ENCODE results near the gene LEF1.
"Not testable (repeated sequence)": the region's sequence is repeated elsewhere in the genome, so short reads cannot be mapped to it uniquely, and the experiment has no call there.

Gene LEF1

DNA sequence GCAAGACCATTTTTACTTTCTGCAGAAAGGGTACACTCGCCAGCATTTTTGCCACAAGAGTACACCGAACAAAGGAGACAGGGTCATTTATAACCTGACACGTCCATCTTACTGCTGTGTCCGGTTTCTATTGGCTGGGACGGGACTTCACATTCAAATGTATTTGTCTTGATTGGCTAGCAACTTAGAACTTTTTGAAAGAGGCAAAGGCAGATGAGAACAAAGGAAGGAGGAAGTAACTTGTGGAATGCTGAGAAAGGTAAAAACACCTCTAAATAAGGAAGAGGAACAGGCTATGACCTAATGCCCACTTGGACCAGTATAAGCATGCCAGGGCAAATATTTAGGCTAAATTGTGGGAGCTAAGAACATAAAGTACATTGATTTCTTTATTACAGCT, 156.3 kb downstream of the LEF1 start:
- not testable (repeated sequence) for H3K4me1 ChIP-seq (ENCODE audit: control insufficient read depth, insufficient read depth, low read length); H3K4me3 ChIP-seq (ENCODE audit: low read depth, low read length); H3K9ac ChIP-seq (ENCODE audit: low read depth, low read length); H3K27me3 ChIP-seq (ENCODE audit: control insufficient read depth, insufficient read depth, low read length); H3K9me3 ChIP-seq (ENCODE audit: control insufficient read depth, insufficient read depth, low read length); H3K27ac ChIP-seq (ENCODE audit: low read depth, low read length)
- peaks cover 58% of the 10 kb centered on the region for H3K36me3 ChIP-seq (ENCODE audit: control insufficient read depth, insufficient read depth, low read length)

DNA sequence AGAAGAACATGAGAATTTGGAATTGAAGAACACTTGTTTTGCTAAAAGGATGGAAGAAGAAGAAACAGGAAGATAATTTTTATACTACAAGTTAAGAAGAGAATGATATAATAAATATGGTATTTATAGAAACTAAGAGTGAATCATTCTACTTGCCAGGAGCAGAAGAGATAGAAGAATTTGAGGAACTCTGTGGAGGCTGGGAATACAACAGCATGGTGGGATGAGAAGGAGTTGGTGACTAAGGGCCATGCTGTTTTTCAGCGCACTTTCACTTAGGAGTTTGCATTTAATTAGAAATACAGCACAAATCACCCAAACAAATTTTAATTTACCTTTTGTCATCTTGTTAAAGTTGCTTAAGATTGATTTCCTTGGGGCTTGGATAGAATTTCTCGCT, 158.6 kb downstream of the LEF1 start:
- no peak overlapping the region for H3K27ac ChIP-seq (ENCODE audit: low read depth, low read length)
- H3K4me3 ChIP-seq (ENCODE audit: low read depth, low read length): no peak overlapping the region
- H3K9ac ChIP-seq (ENCODE audit: low read depth, low read length): no peak overlapping the region
- no peaks in the 10 kb centered on the region for H3K9me3 ChIP-seq (ENCODE audit: control insufficient read depth, insufficient read depth, low read length)
- no peaks in the 10 kb centered on the region for H3K4me1 ChIP-seq (ENCODE audit: control insufficient read depth, insufficient read depth, low read length)
- peaks cover 36% of the 10 kb centered on the region for H3K36me3 ChIP-seq (ENCODE audit: control insufficient read depth, insufficient read depth, low read length)
- H3K27me3 ChIP-seq (ENCODE audit: control insufficient read depth, insufficient read depth, low read length): no peaks in the 10 kb centered on the region

GRCh38 chr4:108008721-108009120, 160.0 kb downstream of the LEF1 start:
- no peaks in the 10 kb centered on the region for H3K27me3 ChIP-seq (ENCODE audit: control insufficient read depth, insufficient read depth, low read length)
- 0 out of 2 replicates have a peak, but pooled peaks cover 6% of the 10 kb centered on the region for H3K4me1 ChIP-seq (ENCODE audit: control insufficient read depth, insufficient read depth, low read length)
- peaks cover 21% of the 10 kb centered on the region for H3K36me3 ChIP-seq (ENCODE audit: control insufficient read depth, insufficient read depth, low read length)
- no peak overlapping the region for H3K27ac ChIP-seq (ENCODE audit: low read depth, low read length)
- H3K9ac ChIP-seq (ENCODE audit: low read depth, low read length): no peak overlapping the region
- H3K9me3 ChIP-seq (ENCODE audit: control insufficient read depth, insufficient read depth, low read length): no peaks in the 10 kb centered on the region
- no peak overlapping the region for H3K4me3 ChIP-seq (ENCODE audit: low read depth, low read length)

GRCh38 chr4:108007984-108008383, 160.7 kb downstream of the LEF1 start:
- Histone ChIP-seq H3K9ac (ENCODE audit: low read depth, low read length) (no peak overlapping the region), H3K4me1 (ENCODE audit: control insufficient read depth, insufficient read depth, low read length) (0 out of 2 replicates have a peak, but pooled peaks cover 6% of the 10 kb centered on the region), H3K9me3 (ENCODE audit: control insufficient read depth, insufficient read depth, low read length) (no peaks in the 10 kb centered on the region), H3K36me3 (ENCODE audit: control insufficient read depth, insufficient read depth, low read length) (peaks cover 20% of the 10 kb centered on the region), H3K27ac (ENCODE audit: low read depth, low read length) (no peak overlapping the region), H3K27me3 (ENCODE audit: control insufficient read depth, insufficient read depth, low read length) (no peaks in the 10 kb centered on the region), H3K4me3 (ENCODE audit: low read depth, low read length) (no peak overlapping the region)

DNA sequence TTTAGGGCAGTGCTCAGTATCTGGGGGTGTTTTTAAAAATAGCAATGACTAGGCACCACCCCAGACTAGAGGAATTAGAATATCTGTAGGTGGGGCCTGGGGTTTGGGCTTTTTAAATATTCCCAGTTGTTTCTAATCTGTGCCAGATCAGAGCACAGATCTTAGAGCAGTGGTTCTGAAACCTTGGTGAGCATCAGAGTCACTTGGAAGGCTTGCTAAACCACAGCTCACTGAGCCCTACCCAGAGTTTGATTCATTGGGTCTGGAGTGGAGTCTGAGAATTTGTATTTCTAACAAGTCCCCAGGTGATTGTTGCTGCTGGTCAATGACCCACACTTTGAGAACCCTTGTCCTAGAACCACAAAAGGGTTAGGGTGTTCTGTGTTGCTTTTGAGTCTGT, 162.4 kb downstream of the LEF1 start:
- H3K27me3 ChIP-seq (ENCODE audit: control insufficient read depth, insufficient read depth, low read length): no peaks in the 10 kb centered on the region
- H3K9me3 ChIP-seq (ENCODE audit: control insufficient read depth, insufficient read depth, low read length): no peaks in the 10 kb centered on the region; the same call in 1 of the 2 replicates
- no peak overlapping the region for H3K27ac ChIP-seq (ENCODE audit: low read depth, low read length)
- H3K36me3 ChIP-seq (ENCODE audit: control insufficient read depth, insufficient read depth, low read length): peaks cover 17% of the 10 kb centered on the region
- no peak overlapping the region for H3K9ac ChIP-seq (ENCODE audit: low read depth, low read length)
- H3K4me3 ChIP-seq (ENCODE audit: low read depth, low read length): no peak overlapping the region
- H3K4me1 ChIP-seq (ENCODE audit: control insufficient read depth, insufficient read depth, low read length): 0 out of 2 replicates have a peak, but pooled peaks cover 6% of the 10 kb centered on the region

GRCh38 chr4:108005807-108006206, 162.9 kb downstream of the LEF1 start:
- peaks cover 12% of the 10 kb centered on the region for H3K36me3 ChIP-seq (ENCODE audit: control insufficient read depth, insufficient read depth, low read length)
- 0 out of 2 replicates have a peak, but pooled peaks cover 6% of the 10 kb centered on the region for H3K4me1 ChIP-seq (ENCODE audit: control insufficient read depth, insufficient read depth, low read length)
- H3K27ac ChIP-seq (ENCODE audit: low read depth, low read length): no peak overlapping the region
- no peaks in the 10 kb centered on the region for H3K27me3 ChIP-seq (ENCODE audit: control insufficient read depth, insufficient read depth, low read length)
- H3K9me3 ChIP-seq (ENCODE audit: control insufficient read depth, insufficient read depth, low read length): no peaks in the 10 kb centered on the region; the same call in 1 of the 2 replicates
- no peak overlapping the region for H3K9ac ChIP-seq (ENCODE audit: low read depth, low read length)
- H3K4me3 ChIP-seq (ENCODE audit: low read depth, low read length): no peak overlapping the region

DNA sequence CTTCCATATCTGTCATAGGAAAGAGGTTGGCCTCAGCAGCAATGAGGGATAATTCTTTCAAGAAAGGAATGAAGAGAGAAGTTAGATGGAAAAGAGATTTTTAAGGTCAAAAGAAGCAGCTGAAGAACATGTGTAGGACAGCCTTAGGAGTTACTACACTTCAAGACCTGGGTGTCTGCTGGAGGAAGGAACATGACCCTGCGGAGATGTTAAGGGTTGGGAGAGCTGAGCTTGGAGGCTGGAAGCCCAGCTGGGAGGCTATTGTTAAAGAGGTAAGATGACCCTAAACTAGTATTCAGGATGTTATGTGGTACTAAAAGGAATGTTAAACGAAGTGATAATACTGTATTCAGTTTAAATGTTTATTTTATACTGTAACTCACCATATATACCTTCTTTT, 164.1 kb downstream of the LEF1 start:
- Histone ChIP-seq H3K9ac (ENCODE audit: low read depth, low read length) (no peak overlapping the region), H3K36me3 (ENCODE audit: control insufficient read depth, insufficient read depth, low read length) (peaks cover 12% of the 10 kb centered on the region; the same call in 1 of the 2 replicates), H3K27me3 (ENCODE audit: control insufficient read depth, insufficient read depth, low read length) (no peaks in the 10 kb centered on the region), H3K9me3 (ENCODE audit: control insufficient read depth, insufficient read depth, low read length) (no peaks in the 10 kb centered on the region; the same call in 1 of the 2 replicates), H3K4me1 (ENCODE audit: control insufficient read depth, insufficient read depth, low read length) (0 out of 2 replicates have a peak, but pooled peaks cover 6% of the 10 kb centered on the region), H3K4me3 (ENCODE audit: low read depth, low read length) (no peak overlapping the region), H3K27ac (ENCODE audit: low read depth, low read length) (no peak overlapping the region)

DNA sequence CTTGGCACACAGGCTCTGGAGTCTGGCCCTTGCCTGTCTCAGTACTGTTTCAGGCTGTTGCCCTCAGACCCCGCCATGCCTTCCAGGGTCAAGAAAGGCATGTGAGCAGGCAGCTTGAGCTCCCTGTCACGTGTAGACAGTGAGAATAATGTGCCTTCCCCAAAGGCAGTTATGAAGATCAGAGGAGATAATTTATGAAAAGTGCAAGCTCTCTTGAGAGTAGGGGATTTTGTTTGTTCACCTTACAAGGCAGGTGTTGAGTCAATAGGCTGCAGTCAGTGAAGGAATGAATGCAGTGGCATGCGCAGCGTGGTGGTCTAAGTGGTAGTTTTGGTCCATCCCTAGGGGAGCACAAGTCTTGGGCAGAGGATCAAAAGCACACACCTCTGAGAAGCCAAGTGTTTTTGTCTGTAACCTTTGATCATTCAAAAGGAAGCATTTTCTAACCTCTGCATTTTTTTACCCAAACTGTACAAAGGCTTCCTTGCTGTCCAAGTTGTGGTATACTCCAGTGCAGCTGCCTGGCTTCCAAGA, 164.7 kb downstream of the LEF1 start:
- Histone ChIP-seq H3K27me3 (ENCODE audit: control insufficient read depth, insufficient read depth, low read length) (no peaks in the 10 kb centered on the region), H3K36me3 (ENCODE audit: control insufficient read depth, insufficient read depth, low read length) (peaks cover 10% of the 10 kb centered on the region; the same call in 1 of the 2 replicates), H3K9ac (ENCODE audit: low read depth, low read length) (no peak overlapping the region), H3K9me3 (ENCODE audit: control insufficient read depth, insufficient read depth, low read length) (no peaks in the 10 kb centered on the region; the same call in 1 of the 2 replicates), H3K27ac (ENCODE audit: low read depth, low read length) (no peak overlapping the region), H3K4me1 (ENCODE audit: control insufficient read depth, insufficient read depth, low read length) (0 out of 2 replicates have a peak, but pooled peaks cover 6% of the 10 kb centered on the region), H3K4me3 (ENCODE audit: low read depth, low read length) (no peak overlapping the region)

DNA sequence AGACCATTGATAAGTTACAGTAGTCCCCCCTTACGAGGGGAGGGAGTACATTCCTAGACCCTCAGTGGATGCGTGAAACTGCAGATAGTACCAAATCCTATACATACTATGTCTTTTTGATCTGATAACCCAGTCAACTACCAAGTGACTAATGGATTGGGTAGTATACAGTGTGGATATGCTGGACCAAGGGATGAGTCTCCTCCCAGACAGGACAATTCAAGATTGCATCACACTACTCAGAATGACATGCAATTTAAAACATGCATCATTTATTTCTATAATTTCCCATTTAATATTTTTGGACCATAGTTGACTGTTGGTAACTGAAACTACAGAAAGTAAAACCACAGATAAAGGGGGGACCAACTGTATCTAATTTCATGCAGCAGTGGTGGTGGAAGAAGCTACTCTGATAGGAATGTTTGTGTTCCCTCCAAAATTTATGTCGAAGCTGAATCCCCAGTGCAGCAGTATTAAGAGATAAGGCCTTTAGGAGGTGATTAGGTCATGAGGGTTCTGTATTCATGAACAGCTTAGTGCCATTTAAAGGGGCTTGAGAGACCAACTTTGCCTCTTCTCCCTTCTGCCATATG, 167.1 kb downstream of the LEF1 start:
- no peak overlapping the region for H3K27ac ChIP-seq (ENCODE audit: low read depth, low read length)
- no peaks in the 10 kb centered on the region for H3K27me3 ChIP-seq (ENCODE audit: control insufficient read depth, insufficient read depth, low read length)
- H3K36me3 ChIP-seq (ENCODE audit: control insufficient read depth, insufficient read depth, low read length): peaks cover 10% of the 10 kb centered on the region; the same call in 1 of the 2 replicates
- no peak overlapping the region for H3K4me3 ChIP-seq (ENCODE audit: low read depth, low read length)
- 0 out of 2 replicates have a peak, but pooled peaks cover 6% of the 10 kb centered on the region for H3K4me1 ChIP-seq (ENCODE audit: control insufficient read depth, insufficient read depth, low read length)
- no peaks in the 10 kb centered on the region; the same call in 1 of the 2 replicates for H3K9me3 ChIP-seq (ENCODE audit: control insufficient read depth, insufficient read depth, low read length)
- H3K9ac ChIP-seq (ENCODE audit: low read depth, low read length): no peak overlapping the region

GRCh38 chr4:107999932-108000539, 168.7 kb downstream of the LEF1 start:
- no peak overlapping the region for H3K4me3 ChIP-seq (ENCODE audit: low read depth, low read length)
- no peaks in the 10 kb centered on the region for H3K27me3 ChIP-seq (ENCODE audit: control insufficient read depth, insufficient read depth, low read length)
- H3K27ac ChIP-seq (ENCODE audit: low read depth, low read length): no peak overlapping the region
- 0 out of 2 replicates have a peak, but pooled peaks cover 6% of the 10 kb centered on the region for H3K4me1 ChIP-seq (ENCODE audit: control insufficient read depth, insufficient read depth, low read length)
- H3K9ac ChIP-seq (ENCODE audit: low read depth, low read length): no peak overlapping the region
- no peaks in the 10 kb centered on the region; the same call in 1 of the 2 replicates for H3K9me3 ChIP-seq (ENCODE audit: control insufficient read depth, insufficient read depth, low read length)
- H3K36me3 ChIP-seq (ENCODE audit: control insufficient read depth, insufficient read depth, low read length): peaks cover 15% of the 10 kb centered on the region

GRCh38 chr4:107997794-107998193, 170.9 kb downstream of the LEF1 start:
- H3K9ac ChIP-seq (ENCODE audit: low read depth, low read length): no peak overlapping the region
- H3K27me3 ChIP-seq (ENCODE audit: control insufficient read depth, insufficient read depth, low read length): no peaks in the 10 kb centered on the region
- peaks cover 8% of the 10 kb centered on the region; the same call in 1 of the 2 replicates for H3K4me1 ChIP-seq (ENCODE audit: control insufficient read depth, insufficient read depth, low read length)
- H3K27ac ChIP-seq (ENCODE audit: low read depth, low read length): no peak overlapping the region
- H3K36me3 ChIP-seq (ENCODE audit: control insufficient read depth, insufficient read depth, low read length): peaks cover 15% of the 10 kb centered on the region
- no peak overlapping the region for H3K4me3 ChIP-seq (ENCODE audit: low read depth, low read length)
- no peaks in the 10 kb centered on the region; the same call in 1 of the 2 replicates for H3K9me3 ChIP-seq (ENCODE audit: control insufficient read depth, insufficient read depth, low read length)

Measured in HUES48 (cell line).